GM21528 (cell line): ENCODE measurements around the gene CAMTA2.
"Not testable (repeated sequence)": the region's sequence is repeated elsewhere in the genome, so short reads cannot be mapped to it uniquely, and the experiment has no call there.

Experiments
- ATAC-seq: cut with Tn5 transposase; IDR thresholded peaks from one replicate; pipeline ENCODE4 v1.9.1; 2021; ENCODE audit warnings: mild to moderate bottlenecking, moderate library complexity; ENCODE audit not compliant: unreplicated experiment, low FRiP score

CAMTA2 gene, protein sequence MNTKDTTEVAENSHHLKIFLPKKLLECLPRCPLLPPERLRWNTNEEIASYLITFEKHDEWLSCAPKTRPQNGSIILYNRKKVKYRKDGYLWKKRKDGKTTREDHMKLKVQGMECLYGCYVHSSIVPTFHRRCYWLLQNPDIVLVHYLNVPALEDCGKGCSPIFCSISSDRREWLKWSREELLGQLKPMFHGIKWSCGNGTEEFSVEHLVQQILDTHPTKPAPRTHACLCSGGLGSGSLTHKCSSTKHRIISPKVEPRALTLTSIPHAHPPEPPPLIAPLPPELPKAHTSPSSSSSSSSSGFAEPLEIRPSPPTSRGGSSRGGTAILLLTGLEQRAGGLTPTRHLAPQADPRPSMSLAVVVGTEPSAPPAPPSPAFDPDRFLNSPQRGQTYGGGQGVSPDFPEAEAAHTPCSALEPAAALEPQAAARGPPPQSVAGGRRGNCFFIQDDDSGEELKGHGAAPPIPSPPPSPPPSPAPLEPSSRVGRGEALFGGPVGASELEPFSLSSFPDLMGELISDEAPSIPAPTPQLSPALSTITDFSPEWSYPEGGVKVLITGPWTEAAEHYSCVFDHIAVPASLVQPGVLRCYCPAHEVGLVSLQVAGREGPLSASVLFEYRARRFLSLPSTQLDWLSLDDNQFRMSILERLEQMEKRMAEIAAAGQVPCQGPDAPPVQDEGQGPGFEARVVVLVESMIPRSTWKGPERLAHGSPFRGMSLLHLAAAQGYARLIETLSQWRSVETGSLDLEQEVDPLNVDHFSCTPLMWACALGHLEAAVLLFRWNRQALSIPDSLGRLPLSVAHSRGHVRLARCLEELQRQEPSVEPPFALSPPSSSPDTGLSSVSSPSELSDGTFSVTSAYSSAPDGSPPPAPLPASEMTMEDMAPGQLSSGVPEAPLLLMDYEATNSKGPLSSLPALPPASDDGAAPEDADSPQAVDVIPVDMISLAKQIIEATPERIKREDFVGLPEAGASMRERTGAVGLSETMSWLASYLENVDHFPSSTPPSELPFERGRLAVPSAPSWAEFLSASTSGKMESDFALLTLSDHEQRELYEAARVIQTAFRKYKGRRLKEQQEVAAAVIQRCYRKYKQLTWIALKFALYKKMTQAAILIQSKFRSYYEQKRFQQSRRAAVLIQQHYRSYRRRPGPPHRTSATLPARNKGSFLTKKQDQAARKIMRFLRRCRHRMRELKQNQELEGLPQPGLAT

DNA sequence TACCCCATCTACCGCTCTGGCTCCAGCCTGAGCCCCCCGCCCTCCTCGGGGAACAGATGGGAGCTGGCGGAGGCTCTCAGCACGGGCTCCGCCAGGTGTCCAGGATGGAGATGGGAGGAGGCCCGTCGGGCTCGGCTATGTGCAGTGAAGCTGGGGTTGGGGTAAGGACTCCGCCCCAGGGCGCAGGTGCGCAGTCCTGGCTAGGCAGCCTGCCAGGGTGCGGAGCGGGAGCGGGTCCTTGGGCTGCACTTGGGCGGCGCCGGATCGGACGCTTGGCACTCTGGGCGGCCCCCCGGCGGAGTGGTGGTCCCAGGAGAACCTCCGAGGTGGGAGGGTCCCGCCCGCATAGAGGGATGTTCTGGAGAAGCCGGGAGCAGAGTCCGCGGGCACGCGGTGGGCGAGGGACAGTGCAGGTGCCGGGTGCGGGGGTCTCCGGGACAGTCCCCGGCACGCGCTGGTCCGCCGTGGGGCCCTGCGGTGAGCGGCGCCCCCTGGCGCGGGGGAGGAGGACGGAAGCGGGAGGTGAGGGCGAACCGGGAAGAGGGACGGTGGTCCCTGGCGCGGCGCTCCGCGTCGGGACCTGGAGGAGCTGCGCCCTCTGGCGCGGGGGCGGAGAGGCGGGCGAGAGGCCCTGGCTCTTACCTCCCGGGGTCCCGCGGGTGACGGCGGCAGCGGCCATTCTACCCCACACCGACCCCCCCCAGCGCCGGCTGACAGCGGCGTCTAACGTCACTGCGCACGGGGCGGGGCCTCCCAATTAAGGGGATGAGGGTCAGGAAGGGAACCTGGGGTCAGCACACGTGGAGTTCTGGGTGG is at the start of gene CAMTA2:
CAMTA2 (minus strand) TSS at position 725 of the 816 bp plus-strand sequence. CDS start 1,453 bp downstream, outside the sequence.
- peak; percentile 64 for ATAC-seq

DNA sequence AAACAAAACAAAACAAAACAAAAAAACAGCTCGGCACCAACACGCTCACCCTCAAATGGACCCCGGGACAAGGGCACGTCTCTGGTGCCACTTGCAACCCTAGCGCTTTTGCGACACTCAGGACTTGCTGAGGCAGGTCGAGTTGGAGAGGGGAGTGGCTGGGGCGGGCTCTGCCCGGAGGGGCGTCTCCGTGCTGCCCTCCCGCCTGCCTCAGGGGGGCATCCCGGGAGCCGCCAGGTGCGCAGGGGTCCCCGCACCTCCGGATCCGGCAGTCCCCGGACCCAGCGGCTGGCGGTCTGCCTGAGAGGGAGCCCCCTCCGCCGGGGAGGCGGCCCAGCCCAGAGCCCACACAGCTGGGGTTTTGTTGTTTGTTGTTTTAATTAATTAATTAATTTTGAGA is 47.8 kb upstream of the CAMTA2 start, which contains the start of gene SLC52A1:
SLC52A1 (minus strand) TSS at position 112 of the 400 bp plus-strand sequence. CDS start 820 bp downstream, outside the sequence.
- no peak for ATAC-seq

DNA sequence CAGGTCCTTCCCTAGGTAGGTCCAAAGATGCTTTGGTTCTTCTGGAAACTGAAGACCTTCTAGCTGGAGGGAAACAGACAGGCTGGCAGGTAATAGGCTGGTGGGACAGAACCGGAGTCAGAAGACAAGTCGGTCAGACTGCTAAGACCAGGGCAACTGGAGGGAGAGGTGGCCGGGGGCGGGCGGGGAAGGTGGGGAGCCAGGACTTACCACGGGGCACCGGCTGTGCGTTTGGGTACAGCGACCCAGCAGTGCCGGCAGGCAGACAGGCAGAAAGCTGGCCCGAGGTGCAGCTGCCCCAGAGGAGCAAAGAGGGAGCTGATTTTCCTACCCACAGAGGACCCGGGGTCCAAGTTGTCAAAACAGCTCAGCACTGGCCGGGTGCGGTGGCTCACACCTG is 47.2 kb upstream of the CAMTA2 start:
- no peak for ATAC-seq

DNA sequence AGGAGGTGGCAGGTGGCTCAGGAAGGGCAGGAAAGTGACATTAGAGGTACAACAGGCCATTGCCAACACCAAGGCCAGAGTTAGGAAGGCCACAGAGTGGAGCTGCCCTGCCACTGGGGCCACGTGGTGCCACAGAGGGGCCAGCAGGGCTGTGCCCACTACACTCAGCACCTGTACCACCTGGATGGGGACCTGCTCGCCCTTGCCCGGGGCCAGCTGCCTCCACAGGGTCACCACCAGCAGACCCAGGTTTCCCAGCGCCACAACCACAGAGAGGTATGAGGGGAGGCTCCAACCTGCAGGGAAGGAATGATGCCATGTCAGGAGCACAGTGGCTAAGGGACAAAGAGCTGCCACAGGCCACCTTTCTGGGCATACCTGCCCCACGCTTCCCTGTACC is 46.6 kb upstream of the CAMTA2 start:
- ATAC-seq: no peak

DNA sequence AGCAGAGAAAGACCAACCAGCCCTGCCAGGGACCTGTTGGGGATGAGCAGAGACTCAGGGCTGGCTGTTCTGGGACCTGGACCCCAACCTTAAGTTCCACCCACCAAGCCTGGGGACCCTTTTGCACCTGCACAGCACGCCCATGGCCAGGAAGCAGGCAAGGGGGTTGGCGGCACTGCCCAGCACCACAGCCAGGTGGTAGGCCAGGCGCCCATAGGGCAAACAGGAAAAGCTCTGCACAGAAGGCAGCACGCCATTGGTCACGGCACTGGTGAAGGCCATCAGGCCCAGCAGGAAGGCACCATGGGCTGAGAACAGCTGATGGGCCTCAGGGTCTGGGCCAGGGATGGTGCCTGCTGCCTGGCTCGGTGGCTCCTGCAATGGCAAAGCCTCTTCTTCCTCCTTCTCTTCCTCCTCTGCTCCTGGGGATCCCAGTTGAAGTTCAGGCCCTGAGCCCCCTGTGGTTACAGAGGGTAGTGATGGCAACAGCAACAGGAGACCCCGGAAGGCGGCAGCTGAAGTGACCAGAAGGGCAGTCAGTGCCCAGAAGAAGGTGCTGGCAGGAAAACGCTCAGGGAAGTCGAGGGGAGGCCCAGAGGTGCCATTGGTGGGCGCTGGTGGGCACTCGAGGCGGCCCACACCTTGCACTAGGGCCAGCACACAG is 46.0 kb upstream of the CAMTA2 start:
- ATAC-seq: no peak

DNA sequence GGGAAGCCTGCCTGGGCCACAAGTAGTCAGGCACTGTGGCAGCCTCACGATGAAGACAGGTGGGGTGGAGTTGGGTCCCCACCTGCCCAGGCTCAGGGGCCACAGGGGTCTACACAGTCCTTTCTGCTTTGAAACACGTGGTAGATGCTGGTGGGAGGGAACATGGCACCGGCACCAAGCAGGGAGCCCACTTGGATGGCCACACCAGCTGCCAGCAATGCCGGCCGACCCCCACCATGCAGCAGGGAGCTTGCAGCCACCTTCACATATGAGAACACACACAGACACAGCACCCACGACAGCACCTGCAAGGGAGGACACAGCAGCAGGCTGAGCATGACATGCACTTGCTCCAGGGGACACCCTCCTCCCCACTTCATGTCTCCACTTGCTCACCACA is 45.4 kb upstream of the CAMTA2 start:
- no peak for ATAC-seq

DNA sequence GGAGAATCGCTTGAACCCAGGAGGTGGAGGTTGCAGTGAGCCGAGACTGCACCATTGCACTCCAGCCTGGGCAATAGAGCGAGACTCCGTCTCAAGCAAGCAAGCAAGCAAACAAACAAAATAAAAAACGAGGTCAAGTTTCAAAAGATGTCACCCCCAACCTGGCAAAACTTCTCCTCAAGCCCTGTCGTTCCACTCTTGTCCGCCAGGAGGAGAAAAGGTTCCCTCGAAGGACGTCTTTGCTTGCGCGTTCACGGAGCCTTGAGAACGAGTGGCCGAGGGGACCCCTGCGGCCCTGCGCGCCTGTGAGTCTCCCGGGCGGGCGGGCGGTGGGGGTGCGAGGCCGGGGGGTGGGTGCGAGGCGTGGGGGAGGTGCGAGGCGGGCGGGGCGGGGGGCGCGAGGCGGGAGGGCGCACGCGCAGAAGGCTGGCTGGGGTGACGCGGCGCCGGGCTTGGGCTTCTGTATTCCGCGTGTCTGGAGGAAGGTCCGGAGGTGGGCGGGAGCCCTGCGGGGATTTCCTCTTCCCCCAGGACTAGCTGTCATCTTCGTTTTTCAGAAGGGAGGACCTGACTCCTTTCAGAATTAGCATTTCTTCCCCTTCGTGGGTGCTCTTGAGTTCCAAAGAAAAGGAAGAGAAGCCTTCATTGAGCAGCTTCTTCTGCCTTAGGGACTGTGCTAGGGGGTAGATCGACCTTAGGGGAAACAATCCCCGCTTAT is 44.0 kb upstream of the CAMTA2 start:
- ATAC-seq: peak; percentile 64

DNA sequence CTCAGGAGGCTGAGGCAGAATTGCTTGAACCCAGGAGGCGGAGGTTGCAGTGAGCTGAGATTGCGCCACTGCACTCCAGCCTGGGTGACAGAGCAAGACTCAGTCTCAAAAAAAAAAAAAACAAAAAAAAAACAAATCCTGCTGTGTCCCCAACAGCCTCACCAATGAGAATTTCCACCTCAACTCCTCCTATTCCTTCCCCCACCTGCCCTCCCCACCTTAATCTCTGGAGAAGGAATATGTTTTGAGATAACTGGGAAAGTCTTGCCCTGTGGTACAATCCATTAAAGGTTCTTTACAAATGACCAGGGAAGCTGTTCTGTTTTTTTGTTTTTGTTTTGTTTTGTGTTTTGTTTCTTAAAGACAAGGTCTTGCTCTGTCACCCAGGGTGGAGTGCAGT is 42.7 kb upstream of the CAMTA2 start:
- not testable (repeated sequence) for ATAC-seq

DNA sequence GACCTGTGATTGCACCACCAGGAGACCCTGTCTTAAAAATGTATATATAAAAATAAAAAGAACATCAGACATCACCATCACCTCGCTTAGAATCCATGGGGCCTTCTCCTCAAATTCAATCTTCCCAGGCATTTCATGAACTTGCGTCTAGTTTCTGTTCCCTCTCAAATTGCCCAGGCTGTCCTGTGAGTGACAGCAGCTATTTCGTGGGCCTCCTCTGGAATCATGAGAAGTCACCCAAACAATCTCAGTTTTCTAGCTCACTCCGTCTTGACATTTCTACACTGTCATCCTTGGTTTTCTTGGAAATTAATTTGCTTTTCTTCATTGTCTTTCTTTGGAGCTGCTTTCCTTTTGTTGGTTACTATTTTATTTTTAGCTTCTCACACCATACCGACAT is 40.4 kb upstream of the CAMTA2 start:
- ATAC-seq: no peak

DNA sequence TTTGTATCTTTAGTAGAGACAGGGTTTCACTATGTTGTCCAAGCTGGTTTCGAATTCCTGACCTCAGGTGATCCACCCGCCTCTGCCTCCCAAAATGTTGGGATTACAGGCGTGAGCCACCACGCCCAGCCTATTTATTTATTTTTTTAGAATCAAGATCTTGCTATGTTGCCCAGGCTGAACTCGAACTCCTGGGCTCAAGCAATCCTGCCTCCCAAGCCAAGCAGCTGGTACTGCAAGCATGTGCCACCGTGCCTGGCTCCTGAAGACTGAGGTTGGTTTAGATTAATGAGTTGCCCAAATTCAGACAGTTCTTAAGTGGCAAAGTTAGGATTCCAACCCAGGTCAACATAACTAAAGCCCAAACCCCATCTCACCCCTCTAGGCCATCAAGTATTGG is 39.8 kb upstream of the CAMTA2 start:
- ATAC-seq: no peak

DNA sequence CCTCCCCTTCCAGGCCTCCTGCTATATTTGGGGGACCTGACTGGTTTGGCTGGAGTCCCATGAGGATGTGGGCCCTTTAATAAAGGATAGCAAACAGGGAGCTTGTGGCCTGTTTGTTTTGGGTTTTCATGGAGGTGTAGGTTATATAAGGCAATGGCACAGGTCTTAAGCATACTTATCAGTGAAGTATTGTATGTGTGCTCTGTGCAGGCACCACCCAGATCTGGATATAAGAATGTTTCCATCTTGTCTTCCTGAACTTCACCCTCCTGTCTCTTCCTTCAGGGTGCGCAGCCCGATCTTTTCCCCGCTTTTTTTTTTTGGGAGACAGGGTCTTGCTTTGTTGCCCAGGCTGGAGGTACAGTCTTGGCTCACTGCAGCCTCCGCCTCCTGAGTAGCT is 37.1 kb upstream of the CAMTA2 start:
- no peak for ATAC-seq

DNA sequence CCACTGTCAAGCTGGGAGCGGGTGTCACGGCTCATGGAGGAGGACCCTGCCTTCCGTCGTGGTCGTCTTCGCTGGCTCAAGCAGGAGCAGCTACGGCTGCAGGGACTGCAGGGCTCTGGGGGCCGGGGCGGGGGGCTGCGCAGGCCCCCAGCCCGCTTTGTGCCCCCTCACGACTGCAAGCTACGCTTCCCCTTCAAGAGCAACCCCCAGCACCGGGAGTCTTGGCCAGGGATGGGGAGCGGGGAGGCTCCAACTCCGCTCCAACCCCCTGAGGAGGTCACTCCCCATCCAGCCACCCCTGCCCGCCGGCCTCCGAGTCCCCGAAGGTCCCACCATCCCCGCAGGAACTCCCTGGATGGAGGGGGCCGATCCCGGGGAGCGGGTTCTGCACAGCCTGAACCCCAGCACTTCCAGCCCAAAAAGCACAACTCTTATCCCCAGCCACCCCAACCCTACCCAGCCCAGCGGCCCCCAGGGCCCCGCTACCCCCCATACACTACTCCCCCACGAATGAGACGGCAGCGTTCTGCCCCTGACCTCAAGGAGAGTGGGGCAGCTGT is 36.2 kb upstream of the CAMTA2 start:
- no peak for ATAC-seq

DNA sequence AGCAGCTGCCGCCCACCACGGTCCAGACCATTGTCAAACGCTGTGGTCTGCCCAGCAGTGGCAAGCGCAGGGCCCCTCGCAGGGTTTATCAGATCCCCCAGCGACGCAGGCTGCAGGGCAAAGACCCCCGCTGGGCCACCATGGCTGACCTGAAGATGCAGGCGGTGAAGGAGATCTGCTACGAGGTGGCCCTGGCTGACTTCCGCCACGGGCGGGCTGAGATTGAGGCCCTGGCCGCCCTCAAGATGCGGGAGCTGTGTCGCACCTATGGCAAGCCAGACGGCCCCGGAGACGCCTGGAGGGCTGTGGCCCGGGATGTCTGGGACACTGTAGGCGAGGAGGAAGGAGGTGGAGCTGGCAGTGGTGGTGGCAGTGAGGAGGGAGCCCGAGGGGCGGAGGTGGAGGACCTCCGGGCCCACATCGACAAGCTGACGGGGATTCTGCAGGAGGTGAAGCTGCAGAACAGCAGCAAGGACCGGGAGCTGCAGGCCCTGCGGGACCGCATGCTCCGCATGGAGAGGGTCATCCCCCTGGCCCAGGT is 34.8 kb upstream of the CAMTA2 start:
- no peak for ATAC-seq

DNA sequence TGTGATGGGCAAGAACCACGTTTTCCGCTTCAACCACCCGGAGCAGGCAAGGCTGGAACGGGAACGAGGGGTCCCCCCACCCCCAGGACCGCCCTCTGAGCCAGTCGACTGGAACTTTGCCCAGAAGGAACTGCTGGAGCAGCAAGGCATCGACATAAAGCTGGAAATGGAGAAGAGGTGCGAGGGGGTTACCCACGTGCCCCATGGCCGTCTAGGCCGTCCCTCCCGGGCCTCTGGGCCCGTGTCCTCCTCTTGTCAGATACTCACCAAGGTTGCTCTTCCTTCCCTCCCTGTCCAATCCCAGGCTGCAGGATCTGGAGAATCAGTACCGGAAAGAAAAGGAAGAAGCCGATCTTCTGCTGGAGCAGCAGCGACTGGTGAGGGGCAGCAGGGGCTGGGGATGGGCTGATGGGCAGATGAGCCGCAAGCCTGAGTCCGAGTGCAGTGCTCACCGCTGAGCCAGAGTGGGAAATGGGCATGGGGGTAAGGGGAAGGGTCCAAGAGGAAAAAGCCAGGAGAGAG is 33.1 kb upstream of the CAMTA2 start:
- ATAC-seq: no peak

DNA sequence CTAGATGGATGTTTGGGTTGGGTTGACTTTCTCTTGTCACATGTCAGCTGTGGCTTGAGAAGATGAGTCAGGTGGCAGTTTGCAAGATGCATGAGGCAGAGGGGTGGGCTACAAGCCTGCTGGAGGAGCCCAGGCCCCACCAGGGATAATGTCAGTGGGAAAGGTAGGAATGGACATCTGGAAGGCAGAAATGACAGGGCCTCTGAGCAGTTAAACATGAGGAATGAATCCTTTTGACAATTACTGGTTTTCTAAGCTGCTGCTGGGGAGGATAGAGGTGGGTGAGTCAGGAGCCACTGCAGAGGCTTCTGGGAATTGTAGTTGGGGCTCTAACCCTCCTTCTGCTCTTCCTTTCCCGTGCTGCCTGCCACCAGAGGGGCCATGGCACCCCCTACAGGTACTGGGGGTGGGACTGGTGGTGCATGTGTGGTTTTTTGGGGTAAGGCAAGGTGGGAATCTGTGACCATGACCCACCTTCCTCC is 32.0 kb upstream of the CAMTA2 start:
- ATAC-seq: no peak

DNA sequence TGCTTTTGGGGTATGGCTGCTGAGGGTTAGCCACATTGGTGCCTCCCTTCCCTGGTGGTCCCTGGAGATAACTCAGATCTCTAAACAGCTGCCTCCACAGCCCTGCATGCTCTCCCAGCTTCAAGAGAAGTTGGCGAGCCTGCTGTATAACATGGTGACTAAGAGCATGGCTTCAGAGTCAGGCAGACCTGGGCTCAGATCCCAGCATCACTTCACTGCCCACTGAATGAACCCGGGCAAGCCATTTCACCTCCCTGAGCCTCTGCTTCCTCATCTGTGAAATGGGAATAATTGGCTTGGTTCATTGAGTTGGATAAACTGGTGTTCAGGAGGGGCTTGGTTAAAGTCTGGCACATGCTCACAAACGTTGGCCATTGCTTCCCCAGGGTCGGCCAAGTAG is 26.9 kb upstream of the CAMTA2 start:
- no peak for ATAC-seq

DNA sequence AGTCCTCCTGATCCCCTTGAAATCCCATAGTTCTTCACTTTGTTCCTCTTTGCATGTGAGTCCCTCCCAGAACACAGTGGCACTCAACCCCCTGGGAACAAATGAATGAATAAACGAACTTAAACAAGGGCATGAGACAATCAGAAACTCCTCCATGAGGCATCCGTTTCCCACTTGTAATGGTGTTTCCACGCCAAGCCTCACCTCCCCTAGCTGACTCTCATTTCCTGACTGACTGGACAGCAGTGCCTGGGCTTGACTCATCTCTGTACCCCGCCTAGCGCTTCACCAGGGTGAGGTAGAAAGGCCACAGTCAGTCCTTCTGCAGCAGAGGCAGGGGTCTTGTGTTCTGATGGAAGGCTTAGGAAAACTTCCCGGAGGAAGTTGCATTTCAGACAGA is 24.5 kb upstream of the CAMTA2 start:
- no peak for ATAC-seq
